22Rv1 (cell line): ENCODE results near the gene DYRK4.

Experiments
- ZFX ChIP-seq: fragments of 450-650 bp; IDR thresholded peaks from 2 replicates; pipeline ENCODE4 v1.6.1; 2017; ENCODE audit warnings: antibody characterized with exemption, borderline replicate concordance
- TF ChIP-seq, protein P1 (sequence below): fragments of 450-650 bp; IDR thresholded peaks from 2 replicates; pipeline ENCODE4 v1.5.1; 2017; ENCODE audit warnings: mild to moderate bottlenecking

DNA sequence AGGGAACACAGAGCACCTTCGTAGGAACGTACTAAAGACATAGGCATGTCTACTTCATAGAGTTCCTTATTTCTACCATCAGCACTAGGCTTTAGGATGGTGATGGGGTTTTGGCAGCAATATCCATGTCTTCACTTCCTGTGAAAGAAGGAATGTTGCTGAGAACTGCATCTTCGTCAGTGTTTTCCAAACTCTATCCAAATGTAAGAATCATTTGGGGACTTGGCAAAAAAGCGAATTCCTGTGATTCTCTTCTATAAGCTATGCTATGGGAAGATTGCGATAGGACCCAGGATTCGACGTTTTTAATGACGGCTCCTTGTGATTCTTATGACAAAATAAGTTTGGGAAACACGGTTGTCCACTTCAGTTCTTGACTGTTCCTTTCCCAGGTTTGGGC lies 47.1 kb downstream of the DYRK4 start:
- TF ChIP-seq, protein P1, sequence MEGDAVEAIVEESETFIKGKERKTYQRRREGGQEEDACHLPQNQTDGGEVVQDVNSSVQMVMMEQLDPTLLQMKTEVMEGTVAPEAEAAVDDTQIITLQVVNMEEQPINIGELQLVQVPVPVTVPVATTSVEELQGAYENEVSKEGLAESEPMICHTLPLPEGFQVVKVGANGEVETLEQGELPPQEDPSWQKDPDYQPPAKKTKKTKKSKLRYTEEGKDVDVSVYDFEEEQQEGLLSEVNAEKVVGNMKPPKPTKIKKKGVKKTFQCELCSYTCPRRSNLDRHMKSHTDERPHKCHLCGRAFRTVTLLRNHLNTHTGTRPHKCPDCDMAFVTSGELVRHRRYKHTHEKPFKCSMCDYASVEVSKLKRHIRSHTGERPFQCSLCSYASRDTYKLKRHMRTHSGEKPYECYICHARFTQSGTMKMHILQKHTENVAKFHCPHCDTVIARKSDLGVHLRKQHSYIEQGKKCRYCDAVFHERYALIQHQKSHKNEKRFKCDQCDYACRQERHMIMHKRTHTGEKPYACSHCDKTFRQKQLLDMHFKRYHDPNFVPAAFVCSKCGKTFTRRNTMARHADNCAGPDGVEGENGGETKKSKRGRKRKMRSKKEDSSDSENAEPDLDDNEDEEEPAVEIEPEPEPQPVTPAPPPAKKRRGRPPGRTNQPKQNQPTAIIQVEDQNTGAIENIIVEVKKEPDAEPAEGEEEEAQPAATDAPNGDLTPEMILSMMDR: no peak
- no peak for TF ChIP-seq ZFX
